SJSA1 (cell line): Measurements from ENCODE around the gene OSER1. TPM values are rescaled to one million over a fixed set of nuclear protein-coding genes. Genes with fewer than 3 reads are reported as not detected.
"Not testable (repeated sequence)": the region's sequence is repeated elsewhere in the genome, so short reads cannot be mapped to it uniquely, and the experiment has no call there.

Source experiments
- DNase-seq, 2 experiments: peaks; one replicate each; pipeline ENCODE4 v3.0.0-alpha.2; 2015 to 2020; ENCODE audit warnings: low spot score in 2 of 2, low read depth in 1 of 2
- H3K27ac ChIP-seq: fragments of 250-450 bp; sonication (Bioruptor Pico); 2 replicates; pipeline ENCODE4 v1.5.1; 2020; ENCODE audit warnings: mild to moderate bottlenecking, moderate library complexity
- H3K27me3 ChIP-seq: fragments of 250-450 bp; sonication (Bioruptor Pico); replicated peaks from 2 replicates; pipeline ENCODE4 v1.5.1; 2020; ENCODE audit warnings: mild to moderate bottlenecking, moderate library complexity
- H3K36me3 ChIP-seq: fragments of 250-450 bp; sonication (Bioruptor Pico); 2 replicates; pipeline ENCODE4 v1.5.1; 2020; ENCODE audit warnings: mild to moderate bottlenecking
- H3K4me1 ChIP-seq: fragments of 250-450 bp; sonication (Bioruptor Pico); replicated peaks from 2 replicates; pipeline ENCODE4 v1.6.1; 2021; ENCODE audit warnings: mild to moderate bottlenecking
- H3K4me3 ChIP-seq: fragments of 250-450 bp; sonication (Bioruptor Pico); 2 replicates; pipeline ENCODE4 v1.5.1; 2020; ENCODE audit warnings: mild to moderate bottlenecking
- H3K9me3 ChIP-seq: fragments of 250-450 bp; sonication (Bioruptor Pico); replicated peaks from 2 replicates; pipeline ENCODE4 v1.5.1; 2020; ENCODE audit warnings: mild to moderate bottlenecking
- total RNA-seq: library from RNA; depleted of rRNA; stranded (reverse); fragments of >200 nt; shearing (Covaris generic); gene quantifications from 2 replicates; pipeline ENCODE4 v1.2.3, GENCODE V29; 2014

OSER1 gene
- total RNA-seq, 1 experiment from 2014 or later, result 58.7 TPM

- H3K9me3 ChIP-seq, result no peaks in the 10 kb centered on the region
- H3K27me3 ChIP-seq, result no peaks in the 10 kb centered on the region
- H3K27ac ChIP-seq, result no peak overlapping the region
- no peaks in the 10 kb centered on the region for H3K36me3 ChIP-seq
- H3K4me3 ChIP-seq, result no peak overlapping the region
- no peak for DNase-seq
- no peaks in the 10 kb centered on the region for H3K4me1 ChIP-seq
Observed at GRCh38 chr20:44234566-44235317, 24.2 kb upstream of the OSER1 start.

- no peaks in the 10 kb centered on the region for H3K36me3 ChIP-seq
- no peak for DNase-seq
- no peaks in the 10 kb centered on the region for H3K27me3 ChIP-seq
- no peak overlapping the region for H3K4me3 ChIP-seq
- no peaks in the 10 kb centered on the region for H3K4me1 ChIP-seq
- no peaks in the 10 kb centered on the region for H3K9me3 ChIP-seq
- no peak overlapping the region for H3K27ac ChIP-seq
Observed at GRCh38 chr20:44233436-44234016, 23.0 kb upstream of the OSER1 start.

GRCh38 chr20:44232469-44232856 lies 21.9 kb upstream of the OSER1 start:
- not testable (repeated sequence) for H3K9me3 ChIP-seq, H3K27me3 ChIP-seq, H3K4me3 ChIP-seq, H3K4me1 ChIP-seq, H3K36me3 ChIP-seq, DNase-seq, H3K27ac ChIP-seq

- Histone ChIP-seq H3K27me3 (no peaks in the 10 kb centered on the region), H3K4me3 (no peak overlapping the region), H3K4me1 (no peaks in the 10 kb centered on the region), H3K36me3 (no peaks in the 10 kb centered on the region), H3K9me3 (no peaks in the 10 kb centered on the region), H3K27ac (no peak overlapping the region)
- no peak for DNase-seq
Observed at GRCh38 chr20:44231713-44232468, 21.3 kb upstream of the OSER1 start.

- Histone ChIP-seq H3K27me3 (no peaks in the 10 kb centered on the region), H3K27ac (no peak overlapping the region), H3K36me3 (no peaks in the 10 kb centered on the region), H3K4me3 (no peak overlapping the region), H3K9me3 (no peaks in the 10 kb centered on the region), H3K4me1 (no peaks in the 10 kb centered on the region)
- no peak for DNase-seq
Observed at GRCh38 chr20:44231193-44231592, 20.6 kb upstream of the OSER1 start.

- no peak overlapping the region for H3K27ac ChIP-seq
- no peak for DNase-seq
- H3K27me3 ChIP-seq, result no peaks in the 10 kb centered on the region
- no peaks in the 10 kb centered on the region for H3K9me3 ChIP-seq
- H3K4me3 ChIP-seq, result no peak overlapping the region
- H3K4me1 ChIP-seq, result no peaks in the 10 kb centered on the region
- no peaks in the 10 kb centered on the region for H3K36me3 ChIP-seq
Observed at GRCh38 chr20:44228465-44229258, 18.1 kb upstream of the OSER1 start.

GRCh38 chr20:44224637-44225036 lies 14.1 kb upstream of the OSER1 start:
- H3K36me3 ChIP-seq, result no peaks in the 10 kb centered on the region
- H3K27me3 ChIP-seq, result no peaks in the 10 kb centered on the region
- H3K9me3 ChIP-seq, result no peaks in the 10 kb centered on the region
- H3K4me1 ChIP-seq, result no peaks in the 10 kb centered on the region
- no peak for DNase-seq
- no peak overlapping the region for H3K4me3 ChIP-seq
- H3K27ac ChIP-seq, result no peak overlapping the region

GRCh38 chr20:44223721-44224120 lies 13.2 kb upstream of the OSER1 start:
- no peak for DNase-seq
- Histone ChIP-seq H3K36me3 (no peaks in the 10 kb centered on the region), H3K27me3 (no peaks in the 10 kb centered on the region), H3K27ac (no peak overlapping the region), H3K4me3 (no peak overlapping the region), H3K9me3 (no peaks in the 10 kb centered on the region), H3K4me1 (no peaks in the 10 kb centered on the region)

- no peaks in the 10 kb centered on the region for H3K27me3 ChIP-seq
- no peaks in the 10 kb centered on the region for H3K9me3 ChIP-seq
- no peaks in the 10 kb centered on the region for H3K36me3 ChIP-seq
- H3K27ac ChIP-seq, result no peak overlapping the region
- no peaks in the 10 kb centered on the region for H3K4me1 ChIP-seq
- no peak for DNase-seq
- no peak overlapping the region for H3K4me3 ChIP-seq
Observed at GRCh38 chr20:44222633-44223368, 12.2 kb upstream of the OSER1 start.

- Histone ChIP-seq H3K4me3 (no peak overlapping the region), H3K27me3 (no peaks in the 10 kb centered on the region), H3K36me3 (no peaks in the 10 kb centered on the region), H3K27ac (no peak overlapping the region), H3K4me1 (no peaks in the 10 kb centered on the region), H3K9me3 (no peaks in the 10 kb centered on the region)
- no peak for DNase-seq
Observed at GRCh38 chr20:44222027-44222426, 11.5 kb upstream of the OSER1 start.

- no peak overlapping the region for H3K27ac ChIP-seq
- H3K4me3 ChIP-seq, result no peak overlapping the region
- H3K9me3 ChIP-seq, result no peaks in the 10 kb centered on the region
- H3K27me3 ChIP-seq, result no peaks in the 10 kb centered on the region
- DNase-seq, result no peak
- H3K36me3 ChIP-seq, result no peaks in the 10 kb centered on the region
- H3K4me1 ChIP-seq, result no peaks in the 10 kb centered on the region
Observed at GRCh38 chr20:44221368-44221954, 10.9 kb upstream of the OSER1 start.

- H3K4me3 ChIP-seq, result no peak overlapping the region
- no peak for DNase-seq
- no peaks in the 10 kb centered on the region for H3K27me3 ChIP-seq
- no peak overlapping the region for H3K27ac ChIP-seq
- H3K4me1 ChIP-seq, result no peaks in the 10 kb centered on the region
- no peaks in the 10 kb centered on the region for H3K36me3 ChIP-seq
- H3K9me3 ChIP-seq, result no peaks in the 10 kb centered on the region
Observed at GRCh38 chr20:44219791-44220190, 9.2 kb upstream of the OSER1 start.

GRCh38 chr20:44219170-44219730 lies 8.7 kb upstream of the OSER1 start:
- DNase-seq, result no peak
- Histone ChIP-seq H3K4me1 (no peaks in the 10 kb centered on the region), H3K9me3 (no peaks in the 10 kb centered on the region), H3K27ac (no peak overlapping the region), H3K36me3 (no peaks in the 10 kb centered on the region), H3K4me3 (no peak overlapping the region), H3K27me3 (no peaks in the 10 kb centered on the region)
